Measurements from ENCODE around the gene ZNF382.

The ZNF382 gene

DNA sequence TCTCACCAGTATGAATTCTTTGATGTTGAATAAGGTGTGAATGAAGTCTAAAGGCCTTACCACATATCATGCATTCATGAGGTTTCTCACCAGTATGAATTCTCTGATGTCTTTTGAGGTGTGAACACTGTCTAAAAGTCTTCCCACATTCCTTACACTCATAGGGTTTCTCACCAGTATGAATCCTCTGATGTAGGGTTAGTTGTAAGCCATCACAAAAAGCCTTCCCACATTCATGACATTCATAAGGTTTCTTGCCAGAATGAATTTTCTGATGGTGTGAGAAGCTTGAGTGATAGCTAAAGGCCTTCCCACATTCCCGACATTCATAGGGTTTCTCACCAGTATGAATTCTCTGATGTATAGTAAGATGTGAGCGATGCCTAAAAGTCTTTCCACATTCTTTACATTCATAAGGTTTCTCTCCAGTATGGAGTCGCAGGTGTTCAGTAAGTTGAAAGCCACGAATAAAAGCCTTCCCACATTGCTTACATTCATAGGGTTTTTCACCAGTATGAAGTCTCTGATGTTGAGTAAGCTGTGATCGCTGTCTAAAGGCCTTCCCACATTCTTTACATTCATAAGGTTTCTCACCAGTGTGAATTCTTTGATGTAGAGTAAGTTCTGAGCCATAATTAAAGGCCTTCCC is 33.9 kb downstream of the ZNF382 start:
- Mint-ChIP-seq H3K4me3 (no peak overlapping the region), H3K36me3 (ENCODE audit: low read depth) (peaks cover 24% of the 10 kb centered on the region), H3K27ac (no peak overlapping the region), H3K27me3 (ENCODE audit: low read depth) (no peaks in the 10 kb centered on the region), H3K4me1 (ENCODE audit: low read depth) (no peaks in the 10 kb centered on the region), H3K9me3 (peaks cover 77% of the 10 kb centered on the region)

DNA sequence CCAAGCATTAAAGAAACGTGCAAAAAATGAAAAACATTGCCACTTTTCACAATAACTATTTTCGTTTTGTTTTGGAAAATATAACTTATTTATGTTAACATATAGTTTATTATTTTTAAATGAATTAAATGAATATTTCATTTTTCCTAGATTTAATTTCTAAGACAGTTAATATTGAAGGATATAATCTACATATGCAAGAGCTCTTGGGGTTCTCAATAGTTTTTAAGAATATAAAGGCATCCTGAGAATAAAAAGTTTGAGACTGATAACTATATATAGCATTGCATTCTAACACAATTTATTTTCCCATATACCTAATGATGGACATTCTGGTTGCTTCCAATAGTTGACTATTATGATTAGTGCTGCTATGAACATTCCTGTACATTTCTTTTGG is 41.6 kb downstream of the ZNF382 start:
- Mint-ChIP-seq H3K4me1 (ENCODE audit: low read depth) (no peaks in the 10 kb centered on the region), H3K27me3 (ENCODE audit: low read depth) (no peaks in the 10 kb centered on the region), H3K9me3 (peaks cover 53% of the 10 kb centered on the region), H3K4me3 (no peak overlapping the region), H3K36me3 (ENCODE audit: low read depth) (peaks cover 30% of the 10 kb centered on the region), H3K27ac (no peak overlapping the region)

DNA sequence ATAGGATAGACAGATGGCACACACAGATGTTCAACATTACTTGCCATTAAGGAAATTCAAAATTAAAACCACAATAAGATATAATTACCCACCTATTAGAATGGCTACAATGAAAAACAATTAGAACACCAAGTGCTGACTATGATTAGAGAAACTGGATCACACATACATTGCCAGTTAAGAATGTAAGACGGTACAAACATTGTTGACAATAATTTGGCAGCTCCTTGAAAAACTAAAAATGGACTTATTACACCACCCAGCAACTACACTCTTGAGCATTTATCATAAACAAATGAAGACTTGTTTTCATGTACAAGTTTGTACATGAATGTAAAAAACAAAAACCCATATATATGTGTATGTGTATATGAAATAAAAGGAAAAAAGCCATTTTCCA is 47.8 kb downstream of the ZNF382 start:
- no peaks in the 10 kb centered on the region for H3K4me1 Mint-ChIP-seq (ENCODE audit: low read depth)
- no peaks in the 10 kb centered on the region for H3K27me3 Mint-ChIP-seq (ENCODE audit: low read depth)
- H3K4me3 Mint-ChIP-seq, result no peak overlapping the region
- H3K36me3 Mint-ChIP-seq (ENCODE audit: low read depth), result peaks cover 55% of the 10 kb centered on the region
- peaks cover 52% of the 10 kb centered on the region for H3K9me3 Mint-ChIP-seq
- no peak overlapping the region for H3K27ac Mint-ChIP-seq

DNA sequence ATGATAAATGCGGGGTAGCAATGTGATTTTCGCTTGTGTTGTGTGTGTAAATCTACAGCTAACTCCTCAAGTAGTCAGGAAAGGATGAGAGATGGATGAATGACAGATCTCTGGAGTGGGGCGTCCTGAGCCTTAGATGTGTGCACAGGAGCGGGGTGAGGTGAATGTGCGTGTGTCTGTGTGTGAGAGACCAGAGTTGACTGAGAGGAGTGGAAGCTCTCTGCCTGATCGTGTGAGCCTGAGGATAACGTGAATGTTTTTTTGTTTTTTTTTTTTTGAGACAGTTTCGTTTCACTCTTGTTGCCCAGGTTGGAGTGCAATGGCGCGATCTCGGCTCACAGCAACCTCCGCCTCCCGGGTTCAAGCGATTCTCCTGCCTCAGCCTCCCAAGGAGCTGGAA is 60.7 kb downstream of the ZNF382 start:
- H3K27me3 Mint-ChIP-seq (ENCODE audit: low read depth), result no peaks in the 10 kb centered on the region
- H3K4me3 Mint-ChIP-seq, result peak overlapping the region; percentile 99
- H3K36me3 Mint-ChIP-seq (ENCODE audit: low read depth), result peaks cover 44% of the 10 kb centered on the region
- peaks cover 19% of the 10 kb centered on the region for H3K4me1 Mint-ChIP-seq (ENCODE audit: low read depth)
- H3K27ac Mint-ChIP-seq, result peak overlapping the region; percentile 79
- peaks cover 54% of the 10 kb centered on the region for H3K9me3 Mint-ChIP-seq

DNA sequence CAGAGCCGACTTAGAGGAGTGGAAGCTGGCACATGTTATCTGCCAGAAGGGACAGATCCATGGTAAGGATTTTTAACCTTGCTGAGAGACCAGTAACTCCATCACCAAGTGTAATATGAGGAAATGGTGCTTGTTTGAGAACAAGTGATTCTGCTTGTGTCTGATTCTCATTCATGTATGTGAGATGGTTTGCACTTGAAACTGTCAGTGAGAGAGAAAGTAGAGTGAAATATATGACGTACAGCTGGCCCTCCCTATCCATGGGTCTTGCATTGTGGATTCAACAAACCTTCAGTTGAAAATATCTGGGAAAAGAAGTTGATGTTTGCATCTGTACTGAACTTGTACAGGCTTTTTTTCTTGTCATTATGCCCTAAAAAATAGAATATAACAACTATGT is 63.5 kb downstream of the ZNF382 start:
- peaks cover 36% of the 10 kb centered on the region for H3K36me3 Mint-ChIP-seq (ENCODE audit: low read depth)
- H3K4me1 Mint-ChIP-seq (ENCODE audit: low read depth), result peaks cover 19% of the 10 kb centered on the region
- no peak overlapping the region for H3K27ac Mint-ChIP-seq
- peak overlapping the region; percentile 35 for H3K4me3 Mint-ChIP-seq
- peaks cover 62% of the 10 kb centered on the region for H3K9me3 Mint-ChIP-seq
- H3K27me3 Mint-ChIP-seq (ENCODE audit: low read depth), result no peaks in the 10 kb centered on the region

DNA sequence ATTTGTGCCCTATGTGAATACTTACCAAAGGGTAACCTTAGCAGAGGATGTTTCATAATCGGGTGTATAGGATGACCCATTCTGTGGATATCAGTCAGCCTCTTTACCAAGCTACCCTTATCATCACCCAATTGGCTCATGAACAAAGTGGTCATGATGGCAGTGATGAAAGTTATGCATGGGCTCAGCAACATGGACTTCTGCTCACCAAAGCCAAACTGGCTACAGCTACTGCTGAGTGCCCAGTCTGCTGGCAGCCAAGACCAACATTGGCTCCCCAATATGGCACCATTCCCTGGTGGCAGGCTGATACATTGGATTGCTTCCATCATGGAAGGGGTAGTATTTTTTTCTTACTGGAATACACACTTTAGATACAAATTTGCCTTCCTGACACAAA is 67.3 kb downstream of the ZNF382 start:
- Mint-ChIP-seq H3K4me3 (no peak overlapping the region), H3K27ac (no peak overlapping the region), H3K9me3 (peaks cover 54% of the 10 kb centered on the region), H3K4me1 (ENCODE audit: low read depth) (peaks cover 5% of the 10 kb centered on the region), H3K36me3 (ENCODE audit: low read depth) (peaks cover 12% of the 10 kb centered on the region), H3K27me3 (ENCODE audit: low read depth) (no peaks in the 10 kb centered on the region)

DNA sequence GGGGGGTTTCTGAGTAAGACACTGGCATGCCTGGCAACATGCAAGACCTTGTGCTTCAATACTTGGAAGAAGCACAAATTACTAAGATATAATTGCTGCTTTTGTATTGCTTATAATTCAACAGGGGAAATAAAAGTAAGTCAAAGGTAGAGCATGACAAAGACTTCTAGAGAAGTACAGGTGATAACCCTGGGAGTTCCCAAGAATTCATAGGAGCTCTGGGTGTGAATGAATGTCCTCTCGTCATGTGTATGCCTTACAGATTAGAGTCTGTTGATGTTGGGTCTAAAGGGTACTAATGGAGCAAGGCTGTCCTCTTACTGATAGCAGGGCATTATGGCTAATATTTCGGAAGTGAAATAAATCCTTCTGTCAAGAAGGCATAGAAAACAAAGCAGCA is 69.1 kb downstream of the ZNF382 start:
- Mint-ChIP-seq H3K4me3 (no peak overlapping the region), H3K9me3 (peaks cover 58% of the 10 kb centered on the region), H3K27me3 (ENCODE audit: low read depth) (no peaks in the 10 kb centered on the region), H3K27ac (no peak overlapping the region), H3K36me3 (ENCODE audit: low read depth) (peaks cover 15% of the 10 kb centered on the region), H3K4me1 (ENCODE audit: low read depth) (no peaks in the 10 kb centered on the region)

DNA sequence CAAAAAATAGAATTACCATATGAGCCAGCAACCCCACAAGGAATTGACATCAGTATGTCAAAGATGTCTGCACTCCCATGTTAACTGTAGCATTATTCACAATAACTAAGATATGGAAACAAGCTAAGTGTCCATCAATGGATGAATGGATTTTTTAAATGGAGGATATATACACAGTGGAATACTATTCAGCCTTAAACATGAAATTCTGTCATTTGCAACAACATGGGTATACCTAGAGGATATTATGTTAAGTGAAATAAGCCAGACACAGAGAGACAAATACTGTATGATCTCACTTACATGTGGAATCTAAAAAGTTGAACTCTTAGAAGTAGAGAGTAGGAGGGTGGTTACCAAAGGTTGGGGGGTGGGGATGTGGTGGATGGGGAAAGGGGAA is 74.3 kb downstream of the ZNF382 start:
- Mint-ChIP-seq H3K9me3 (peaks cover 55% of the 10 kb centered on the region), H3K27me3 (ENCODE audit: low read depth) (no peaks in the 10 kb centered on the region), H3K4me3 (no peak overlapping the region), H3K36me3 (ENCODE audit: low read depth) (peaks cover 30% of the 10 kb centered on the region), H3K27ac (no peak overlapping the region), H3K4me1 (ENCODE audit: low read depth) (peaks cover 1% of the 10 kb centered on the region)

Measured in T-helper 1 cell treated with Interleukin-12 subunit alpha and Interleukin-12 subunit beta and Interleukin-4 antibody, amounts not matched to agents 30 μg/mL and 1 μg/mL, for 36 hours (primary cell).